Measurements from ENCODE around the gene SLC6A6. TPM values are rescaled to one million over a fixed set of nuclear protein-coding genes. Genes with fewer than 3 reads are reported as not detected.
A peak's percentile ranks its signal among the peaks of the same experiment; 100 is the strongest.

The SLC6A6 gene
- total RNA-seq, 1 experiment from 2014 or later, result 49.4 TPM

DNA sequence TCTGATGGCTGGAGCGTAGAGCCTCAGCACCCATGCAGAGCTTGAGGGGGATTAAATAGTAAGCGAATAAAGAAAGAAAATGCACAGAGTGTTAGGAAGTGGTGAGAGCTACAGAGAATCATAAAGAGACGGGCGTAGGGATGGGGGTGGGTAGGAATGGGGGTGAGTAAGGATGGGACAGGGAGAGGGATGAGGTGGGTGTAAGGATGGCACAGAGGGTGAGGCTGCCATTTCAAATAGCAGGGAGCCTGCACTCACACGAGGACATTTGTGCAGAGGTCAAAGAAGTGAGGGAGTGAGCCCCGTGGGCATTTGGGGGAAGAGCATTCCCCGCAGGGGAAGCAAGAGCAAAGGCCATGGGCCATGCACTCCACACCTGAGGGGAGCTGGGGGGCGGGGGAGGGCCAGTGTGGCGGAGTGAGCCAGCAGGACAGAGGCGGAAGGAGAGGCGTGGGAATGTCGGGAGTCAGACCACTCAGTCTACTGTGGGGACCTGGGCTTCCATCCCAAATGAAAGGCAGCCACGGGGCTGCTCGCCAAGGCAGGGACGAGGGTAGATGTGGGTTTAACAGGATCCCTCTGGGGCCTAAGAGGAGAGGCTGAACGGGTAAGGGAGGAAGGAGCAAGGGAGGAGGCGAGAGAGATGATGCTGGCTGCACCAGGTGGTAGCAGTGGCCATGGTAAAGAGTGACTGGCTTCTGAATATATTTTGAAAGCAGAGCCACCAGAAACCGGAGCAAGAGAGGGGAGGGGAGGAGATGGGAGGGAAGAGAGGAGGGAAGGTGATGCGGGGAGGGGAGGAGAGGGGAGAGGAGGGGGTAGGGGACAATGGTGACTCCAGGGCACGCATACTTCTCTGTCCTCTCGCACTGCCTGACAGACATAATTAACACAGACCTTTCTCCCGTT lies 35.2 kb upstream of the SLC6A6 start:
- H3K4me1 ChIP-seq (replicated peaks), result peaks cover 36% of the 10 kb centered on the region
- DNase-seq (ENCODE audit: low read depth in 1 of 2, low spot score in 2 of 2), result no peak

GRCh38 chr3:14368146-14368545 lies 34.3 kb upstream of the SLC6A6 start:
- Histone ChIP-seq H3K9me3 (replicated peaks) (no peaks in the 10 kb centered on the region), H3K4me3 (no peak overlapping the region)
- no peak for DNase-seq (ENCODE audit: low read depth in 1 of 2, low spot score in 2 of 2)

More for the DNA sequence above, 35.2 kb upstream of the SLC6A6 start:
- Histone ChIP-seq H3K27me3 (replicated peaks) (no peaks in the 10 kb centered on the region), H3K27ac (no peak overlapping the region), H3K4me3 (no peak overlapping the region), H3K9me3 (replicated peaks) (no peaks in the 10 kb centered on the region), H3K36me3 (no peaks in the 10 kb centered on the region)

DNA sequence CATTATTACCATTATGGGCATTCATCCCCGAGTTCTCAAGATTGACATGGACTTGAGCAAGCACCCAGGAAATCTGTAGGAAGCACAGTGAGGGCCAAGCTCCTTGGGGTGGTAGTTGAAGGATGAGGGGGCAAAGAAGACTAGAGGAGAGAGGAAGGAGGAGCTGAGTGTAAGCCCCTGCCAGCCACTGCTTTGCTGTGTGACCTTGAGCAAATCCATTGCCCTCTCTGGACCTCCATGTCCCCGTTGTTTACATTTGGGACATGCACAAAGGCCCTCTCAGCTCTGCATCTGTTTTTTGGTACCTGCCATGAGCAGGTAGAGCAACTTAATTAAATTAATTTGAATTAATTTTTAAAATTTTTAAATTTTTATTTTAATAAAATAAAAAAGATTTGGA lies 33.5 kb upstream of the SLC6A6 start:
- no peaks in the 10 kb centered on the region for H3K9me3 ChIP-seq (replicated peaks)
- no peak for DNase-seq (ENCODE audit: low read depth in 1 of 2, low spot score in 2 of 2)
- peaks cover 30% of the 10 kb centered on the region for H3K4me1 ChIP-seq (replicated peaks)
- H3K27ac ChIP-seq, result no peak overlapping the region
- no peaks in the 10 kb centered on the region for H3K36me3 ChIP-seq
- H3K4me3 ChIP-seq, result no peak overlapping the region
- no peaks in the 10 kb centered on the region for H3K27me3 ChIP-seq (replicated peaks)

More at GRCh38 chr3:14368146-14368545, 34.3 kb upstream of the SLC6A6 start:
- Histone ChIP-seq H3K4me1 (replicated peaks) (peaks cover 36% of the 10 kb centered on the region), H3K36me3 (no peaks in the 10 kb centered on the region), H3K27ac (no peak overlapping the region), H3K27me3 (replicated peaks) (no peaks in the 10 kb centered on the region)

GRCh38 chr3:14369675-14370669 lies 32.4 kb upstream of the SLC6A6 start:
- H3K4me3 ChIP-seq, result no peak overlapping the region

DNA sequence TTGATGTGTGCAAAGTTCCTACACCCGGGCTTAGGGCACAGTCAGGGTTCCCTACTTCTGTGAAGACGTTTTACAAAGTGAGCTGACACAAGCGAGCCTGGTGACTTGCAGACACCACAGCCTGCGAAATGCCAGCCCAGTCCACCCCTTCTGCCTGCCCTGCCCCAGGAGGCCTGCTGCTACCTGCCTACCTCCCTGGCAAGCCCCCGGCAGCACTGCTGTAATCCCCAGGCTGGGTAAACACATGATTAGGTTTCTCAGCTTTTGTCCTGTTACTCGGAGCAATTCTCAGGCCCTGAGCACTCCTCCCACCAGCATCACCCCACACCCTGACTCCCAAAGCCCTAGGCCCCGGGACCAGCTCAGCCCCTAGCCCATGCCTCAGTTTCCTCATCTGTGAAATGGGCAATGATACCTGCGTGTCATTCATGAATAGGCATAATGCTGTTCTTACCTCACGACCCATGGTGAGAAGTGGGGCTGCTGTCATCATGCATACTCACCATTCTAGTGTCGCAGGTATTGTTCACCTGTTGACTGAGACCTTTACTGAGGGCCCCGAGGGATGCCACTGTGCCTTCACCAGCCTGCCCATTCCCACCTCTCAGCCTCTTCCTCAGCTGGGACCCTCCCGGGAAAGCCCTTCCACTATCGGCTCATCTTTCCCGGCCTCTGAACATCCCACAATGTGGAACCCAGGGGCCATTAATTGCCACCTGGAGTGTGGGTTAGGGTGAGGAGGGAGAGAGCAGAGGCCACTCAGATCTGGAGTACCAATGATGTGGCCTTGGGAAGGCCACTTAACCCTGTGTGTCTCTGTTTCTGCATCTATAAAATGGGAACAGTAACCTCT lies 31.5 kb upstream of the SLC6A6 start:
- H3K9me3 ChIP-seq (replicated peaks), result no peaks in the 10 kb centered on the region

More at GRCh38 chr3:14369675-14370669, 32.4 kb upstream of the SLC6A6 start:
- Histone ChIP-seq H3K36me3 (no peaks in the 10 kb centered on the region), H3K9me3 (replicated peaks) (no peaks in the 10 kb centered on the region), H3K27ac (no peak overlapping the region), H3K27me3 (replicated peaks) (no peaks in the 10 kb centered on the region), H3K4me1 (replicated peaks) (peaks cover 30% of the 10 kb centered on the region)
- no peak for DNase-seq (ENCODE audit: low read depth in 1 of 2, low spot score in 2 of 2)

DNA sequence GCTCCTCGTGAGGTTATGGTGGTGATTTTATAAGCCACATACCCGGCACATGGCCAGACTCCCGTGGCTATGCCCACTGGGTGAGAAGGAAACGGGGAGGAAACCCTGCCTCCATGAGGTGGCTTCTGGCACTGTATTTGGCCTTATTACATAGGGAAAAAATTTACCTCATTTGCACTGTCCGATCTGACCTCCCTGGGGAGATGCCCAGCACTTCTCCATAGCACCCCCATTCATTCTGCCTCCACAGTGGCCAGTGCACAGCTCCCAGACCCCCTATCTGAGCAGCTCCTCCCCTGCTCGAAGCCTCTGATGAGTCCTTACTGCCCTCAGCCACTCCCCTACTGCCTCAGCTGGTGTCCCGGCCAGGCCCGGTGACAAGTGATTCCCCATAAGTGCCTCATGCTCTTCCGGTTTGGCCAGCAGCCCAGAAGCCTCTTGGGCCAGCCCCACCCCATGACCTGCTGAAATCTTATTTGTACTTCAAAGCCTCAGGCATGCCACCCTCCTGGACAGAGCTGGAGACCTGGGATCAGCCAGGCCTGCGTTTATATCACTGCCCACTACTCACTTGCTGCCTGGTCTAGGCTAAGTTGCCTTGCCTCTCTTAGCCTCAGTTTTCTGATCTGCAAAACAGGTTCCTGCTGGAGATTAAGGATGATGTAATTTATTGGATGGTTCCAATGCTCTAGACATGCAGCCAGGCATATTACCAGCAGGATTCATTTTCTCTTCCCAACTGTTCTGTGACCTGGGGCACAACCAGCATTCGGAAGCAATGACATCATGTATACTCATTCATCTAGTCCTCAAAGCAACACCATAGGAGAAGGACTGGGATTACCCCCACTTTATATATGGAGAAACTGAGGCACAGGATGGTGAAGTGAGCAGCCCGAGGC lies 30.6 kb upstream of the SLC6A6 start:
- peak; percentile 74 to 80 for DNase-seq (ENCODE audit: low read depth in 1 of 2, low spot score in 2 of 2)
- H3K27ac ChIP-seq, result peak overlapping the region; percentile 18; the same call in 1 of the 2 replicates

More for the DNA sequence above, 31.5 kb upstream of the SLC6A6 start:
- H3K4me3 ChIP-seq, result no peak overlapping the region
- no peak overlapping the region for H3K27ac ChIP-seq
- DNase-seq (ENCODE audit: low read depth in 1 of 2, low spot score in 2 of 2), result no peak
- H3K4me1 ChIP-seq (replicated peaks), result peaks cover 33% of the 10 kb centered on the region
- no peaks in the 10 kb centered on the region for H3K27me3 ChIP-seq (replicated peaks)
- H3K36me3 ChIP-seq, result no peaks in the 10 kb centered on the region

DNA sequence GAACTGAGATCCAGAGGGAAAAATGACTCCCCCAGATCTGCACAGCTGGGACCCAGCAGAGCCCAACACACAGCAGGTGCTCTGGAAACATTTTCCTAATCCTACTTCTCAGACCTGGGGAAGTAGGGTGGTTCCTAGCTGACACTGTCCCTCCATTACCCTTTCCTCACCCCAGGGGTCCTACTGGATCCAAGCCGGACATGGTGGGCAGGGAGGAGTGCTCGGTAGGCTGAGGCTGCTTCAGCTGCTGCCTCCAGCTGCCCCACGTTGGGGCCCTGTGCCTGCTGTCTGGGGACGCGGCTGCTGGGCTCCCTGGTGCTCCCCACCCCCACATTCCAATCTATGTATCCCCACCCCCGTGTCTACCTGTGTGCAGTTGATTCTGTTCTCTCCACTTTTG lies 29.8 kb upstream of the SLC6A6 start:
- no peak for DNase-seq (ENCODE audit: low read depth in 1 of 2, low spot score in 2 of 2)
- no peaks in the 10 kb centered on the region for H3K27me3 ChIP-seq (replicated peaks)
- no peaks in the 10 kb centered on the region for H3K9me3 ChIP-seq (replicated peaks)
- H3K4me1 ChIP-seq (replicated peaks), result peaks cover 33% of the 10 kb centered on the region
- H3K4me3 ChIP-seq, result no peak overlapping the region
- no peaks in the 10 kb centered on the region for H3K36me3 ChIP-seq
- H3K27ac ChIP-seq, result no peak overlapping the region

More for the DNA sequence above, 30.6 kb upstream of the SLC6A6 start:
- no peaks in the 10 kb centered on the region for H3K36me3 ChIP-seq
- no peaks in the 10 kb centered on the region for H3K9me3 ChIP-seq (replicated peaks)
- peaks cover 33% of the 10 kb centered on the region for H3K4me1 ChIP-seq (replicated peaks)
- H3K27me3 ChIP-seq (replicated peaks), result no peaks in the 10 kb centered on the region
- no peak overlapping the region for H3K4me3 ChIP-seq

GRCh38 chr3:14373753-14374376 lies 28.5 kb upstream of the SLC6A6 start:
- no peak for DNase-seq (ENCODE audit: low read depth in 1 of 2, low spot score in 2 of 2)
- Histone ChIP-seq H3K36me3 (no peaks in the 10 kb centered on the region), H3K4me3 (no peak overlapping the region), H3K27me3 (replicated peaks) (no peaks in the 10 kb centered on the region), H3K4me1 (replicated peaks) (peaks cover 33% of the 10 kb centered on the region), H3K27ac (no peak overlapping the region), H3K9me3 (replicated peaks) (no peaks in the 10 kb centered on the region)

- Histone ChIP-seq H3K27ac (no peak overlapping the region), H3K9me3 (replicated peaks) (no peaks in the 10 kb centered on the region), H3K36me3 (no peaks in the 10 kb centered on the region), H3K4me1 (replicated peaks) (peaks cover 33% of the 10 kb centered on the region), H3K27me3 (replicated peaks) (no peaks in the 10 kb centered on the region), H3K4me3 (no peak overlapping the region)
- peak; percentile 31 to 52 for DNase-seq (ENCODE audit: low read depth in 1 of 2, low spot score in 2 of 2)
Observed at GRCh38 chr3:14374444-14374883, 27.9 kb upstream of the SLC6A6 start.

DNA sequence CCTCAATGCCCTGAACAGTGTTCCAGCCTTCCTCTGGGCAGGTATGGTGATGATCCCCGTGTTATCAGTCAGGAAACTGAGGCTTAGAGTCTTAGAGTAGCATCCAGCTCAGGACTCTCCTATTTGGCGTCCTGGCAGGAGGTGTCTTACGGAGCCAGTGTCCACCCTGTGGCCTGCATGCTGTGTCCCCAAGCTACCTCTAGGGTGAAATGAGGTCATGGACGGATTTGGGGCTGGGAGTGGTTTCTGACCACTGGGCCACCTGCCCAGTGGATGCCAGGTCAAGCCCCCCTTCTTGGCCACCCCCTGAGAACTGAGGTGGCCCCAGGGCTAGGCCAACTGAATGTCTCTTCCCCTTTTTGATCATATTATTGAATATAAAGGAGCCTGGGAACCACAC lies 27.2 kb upstream of the SLC6A6 start:
- H3K4me3 ChIP-seq, result no peak overlapping the region
- H3K36me3 ChIP-seq, result no peaks in the 10 kb centered on the region
- H3K9me3 ChIP-seq (replicated peaks), result no peaks in the 10 kb centered on the region
- H3K27me3 ChIP-seq (replicated peaks), result no peaks in the 10 kb centered on the region
- no peak overlapping the region for H3K27ac ChIP-seq
- no peak for DNase-seq (ENCODE audit: low read depth in 1 of 2, low spot score in 2 of 2)
- H3K4me1 ChIP-seq (replicated peaks), result peaks cover 33% of the 10 kb centered on the region

DNA sequence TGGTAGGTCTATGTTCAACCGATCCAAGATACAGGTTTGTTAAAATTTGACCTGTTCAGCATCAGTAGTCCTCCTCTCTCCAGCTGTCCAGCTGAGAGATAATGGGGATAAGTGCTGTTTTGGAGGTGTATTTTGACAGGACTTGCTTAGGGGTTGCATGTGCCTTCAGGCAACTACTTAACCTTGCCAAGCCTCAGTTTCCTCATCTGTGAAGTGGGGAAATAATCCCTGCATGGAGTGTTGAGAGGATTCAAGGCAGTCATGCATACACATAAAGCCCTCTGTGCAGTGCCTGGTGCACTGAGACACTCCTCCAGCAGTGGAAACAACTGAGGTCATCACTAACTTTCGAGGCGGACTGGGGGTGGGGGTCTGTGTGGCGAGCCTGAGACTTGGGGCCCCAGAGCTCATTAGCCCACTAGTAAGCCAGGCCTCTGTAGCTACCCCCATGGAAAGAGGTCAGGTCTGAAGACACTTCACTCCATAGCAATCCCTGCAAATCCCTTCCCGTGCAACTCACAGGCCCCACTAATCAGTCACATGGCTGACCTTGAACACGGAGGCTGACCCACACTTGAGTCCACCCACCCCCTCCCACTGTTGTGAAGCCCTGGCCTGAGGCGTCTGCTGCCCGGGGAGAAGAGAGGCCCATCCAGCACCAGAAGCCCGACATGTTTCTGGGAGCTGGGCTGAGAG lies 25.9 kb upstream of the SLC6A6 start:
- no peaks in the 10 kb centered on the region for H3K36me3 ChIP-seq
- no peaks in the 10 kb centered on the region for H3K27me3 ChIP-seq (replicated peaks)
- peaks cover 29% of the 10 kb centered on the region for H3K4me1 ChIP-seq (replicated peaks)
- DNase-seq (ENCODE audit: low read depth in 1 of 2, low spot score in 2 of 2), result no peak
- no peaks in the 10 kb centered on the region for H3K9me3 ChIP-seq (replicated peaks)
- H3K27ac ChIP-seq, result no peak overlapping the region
- H3K4me3 ChIP-seq, result no peak overlapping the region

Measured in SJSA1 (cell line).